ENCODE data around the gene TMEM43. TPM values are rescaled to one million over a fixed set of nuclear protein-coding genes. Genes with fewer than 3 reads are reported as not detected.
A peak's percentile ranks its signal among the peaks of the same experiment; 100 is the strongest.

Gene TMEM43
- total RNA-seq, 1 experiment from 2014 or later: 120 TPM

DNA sequence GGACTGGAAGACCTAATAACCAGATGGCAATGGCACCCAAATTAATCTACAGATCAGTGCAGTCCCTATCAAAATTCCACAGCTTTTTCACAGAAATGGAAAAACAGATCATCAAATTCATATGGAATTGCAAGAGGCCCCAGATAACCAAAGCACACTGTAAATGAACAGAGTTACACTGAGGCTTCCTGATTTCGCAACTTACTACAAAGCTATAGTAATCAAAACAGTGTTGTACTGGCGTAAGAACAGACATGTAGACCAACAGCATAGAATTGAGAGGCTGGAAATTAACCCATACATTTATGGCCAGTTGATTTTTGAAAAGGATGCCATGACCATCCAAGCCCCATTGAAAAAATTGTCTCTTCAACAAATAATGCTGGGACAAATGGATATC is 37.3 kb downstream of the TMEM43 start:
- POLR2A ChIA-PET: interaction anchor here (0.8 to 2.3 kb wide), 6 partner anchors 9 to 37 kb away, joined by 3 to 13 read pairs (median 6); partner anchors contain the start of genes CHCHD4, LSM3, TMEM43 and XPC
- H3K9me3 Mint-ChIP-seq (ENCODE audit: unreplicated experiment): no peaks in the 10 kb centered on the region
- H3K4me3 Mint-ChIP-seq (ENCODE audit: unreplicated experiment): no peak overlapping the region
- intact Hi-C loops (cut with micrococcal nuclease): no loop called here
- BruUV-seq (replicated peaks): no TSS peak
- peaks cover 20% of the 10 kb centered on the region for H3K4me1 Mint-ChIP-seq (ENCODE audit: insufficient read depth, unreplicated experiment)
- CTCF ChIA-PET: interaction anchor here (1.1 to 1.4 kb wide), 2 partner anchors 42 to 277 kb away, joined by 3 to 4 read pairs; no protein-coding TSS in a partner anchor
- TF ChIP-seq CTCF (IDR thresholded peaks at IDR 0.05; ENCODE audit: unreplicated experiment): no peak
- H3K27ac Mint-ChIP-seq (ENCODE audit: low read depth, unreplicated experiment): peak overlapping the region; percentile 59
- H3K27me3 Mint-ChIP-seq (ENCODE audit: insufficient read depth, unreplicated experiment): no peaks in the 10 kb centered on the region
- DNase-seq (ENCODE audit: unreplicated experiment): no peak
- H3K36me3 Mint-ChIP-seq (ENCODE audit: insufficient read depth, unreplicated experiment): peaks cover 98% of the 10 kb centered on the region

DNA sequence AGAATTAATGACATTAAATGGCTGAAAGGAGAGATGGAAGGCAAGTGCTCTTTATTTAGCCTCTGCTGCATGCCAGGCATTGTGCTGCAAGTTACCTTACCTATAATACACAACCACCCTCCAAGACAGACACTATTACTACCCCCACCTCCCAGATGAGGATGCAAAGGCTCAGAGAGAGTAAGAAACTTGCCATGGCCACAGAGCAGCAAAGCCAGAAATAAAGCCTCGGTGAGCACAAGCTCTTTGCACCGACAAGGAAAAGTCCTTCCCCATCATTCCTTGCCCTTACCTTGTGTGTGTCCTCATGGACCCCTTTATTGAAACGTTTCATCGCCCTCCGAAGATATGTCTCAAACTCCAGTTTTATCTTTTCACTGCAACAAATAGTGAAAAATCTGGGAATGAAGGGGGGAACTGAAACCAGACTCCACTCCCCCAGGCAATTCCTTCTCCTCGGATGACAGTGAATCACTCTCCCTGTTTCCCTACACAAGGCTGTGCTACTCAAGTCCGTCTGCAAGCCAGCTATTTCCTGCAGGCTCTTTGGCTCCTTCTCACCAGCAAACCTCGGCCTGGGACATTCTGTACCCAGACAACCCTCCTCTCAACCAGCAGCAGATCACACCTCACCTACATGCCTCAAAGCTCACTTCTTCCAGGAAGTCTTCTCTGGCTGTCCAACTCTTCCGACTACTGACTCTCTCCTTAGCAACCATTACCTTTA is 42.2 kb downstream of the TMEM43 start:
- no peaks in the 10 kb centered on the region for H3K27me3 Mint-ChIP-seq (ENCODE audit: insufficient read depth, unreplicated experiment)
- H3K9me3 Mint-ChIP-seq (ENCODE audit: unreplicated experiment): no peaks in the 10 kb centered on the region
- CTCF ChIA-PET: interaction anchor here (0.5 to 2.1 kb wide), 4 partner anchors 10 to 520 kb away, joined by 3 to 10 read pairs (median 4); partner anchors contain the start of genes CHCHD4 and TMEM43
- POLR2A ChIA-PET: interaction anchor here (0.8 to 3.7 kb wide), 6 partner anchors 9 to 42 kb away, joined by 3 to 43 read pairs (median 6); partner anchors contain the start of genes CHCHD4, LSM3, TMEM43 and XPC
- intact Hi-C loops (cut with micrococcal nuclease): no loop called here
- peak overlapping the region; percentile 53 for H3K4me3 Mint-ChIP-seq (ENCODE audit: unreplicated experiment)
- H3K27ac Mint-ChIP-seq (ENCODE audit: low read depth, unreplicated experiment): peak overlapping the region; percentile 65
- DNase-seq (ENCODE audit: unreplicated experiment): peak; percentile 35
- H3K36me3 Mint-ChIP-seq (ENCODE audit: insufficient read depth, unreplicated experiment): peaks cover 98% of the 10 kb centered on the region
- peaks cover 53% of the 10 kb centered on the region for H3K4me1 Mint-ChIP-seq (ENCODE audit: insufficient read depth, unreplicated experiment)
- no TSS peak for BruUV-seq (replicated peaks)
- TF ChIP-seq CTCF (IDR thresholded peaks at IDR 0.05; ENCODE audit: unreplicated experiment): no peak

- no peaks in the 10 kb centered on the region for H3K27me3 Mint-ChIP-seq (ENCODE audit: insufficient read depth, unreplicated experiment)
- H3K4me3 Mint-ChIP-seq (ENCODE audit: unreplicated experiment): no peak overlapping the region
- peak overlapping the region; percentile 96 for H3K27ac Mint-ChIP-seq (ENCODE audit: low read depth, unreplicated experiment)
- H3K4me1 Mint-ChIP-seq (ENCODE audit: insufficient read depth, unreplicated experiment): peaks cover 62% of the 10 kb centered on the region
- no peak for TF ChIP-seq CTCF (IDR thresholded peaks at IDR 0.05; ENCODE audit: unreplicated experiment)
- intact Hi-C loops (cut with micrococcal nuclease): no loop called here
- no TSS peak for BruUV-seq (replicated peaks)
- H3K36me3 Mint-ChIP-seq (ENCODE audit: insufficient read depth, unreplicated experiment): peaks cover 91% of the 10 kb centered on the region
- POLR2A ChIA-PET: interaction anchor here (0.7 to 7.2 kb wide), 6 partner anchors 9 to 220 kb away, joined by 3 to 77 read pairs (median 10); partner anchors contain the start of genes CHCHD4, LSM3, TMEM43 and XPC
- H3K9me3 Mint-ChIP-seq (ENCODE audit: unreplicated experiment): no peaks in the 10 kb centered on the region
- no peak for DNase-seq (ENCODE audit: unreplicated experiment)
- CTCF ChIA-PET: interaction anchor here (2.0 kb wide), 1 partner anchor 34 kb away, joined by 4 read pairs; no protein-coding TSS in a partner anchor
Observed at GRCh38 chr3:14169435-14169834, 44.6 kb downstream of the TMEM43 start.

- no peak for DNase-seq (ENCODE audit: unreplicated experiment)
- POLR2A ChIA-PET: interaction anchor here (0.6 to 7.2 kb wide), 7 partner anchors 9 to 280 kb away, joined by 3 to 77 read pairs (median 8); partner anchors contain the start of genes CHCHD4, LSM3, TMEM43 and XPC
- TF ChIP-seq CTCF (IDR thresholded peaks at IDR 0.05; ENCODE audit: unreplicated experiment): no peak
- Mint-ChIP-seq H3K4me3 (ENCODE audit: unreplicated experiment) (peak overlapping the region; percentile 39), H3K27ac (ENCODE audit: low read depth, unreplicated experiment) (peak overlapping the region; percentile 96), H3K9me3 (ENCODE audit: unreplicated experiment) (no peaks in the 10 kb centered on the region), H3K36me3 (ENCODE audit: insufficient read depth, unreplicated experiment) (peaks cover 86% of the 10 kb centered on the region), H3K4me1 (ENCODE audit: insufficient read depth, unreplicated experiment) (peaks cover 66% of the 10 kb centered on the region), H3K27me3 (ENCODE audit: insufficient read depth, unreplicated experiment) (no peaks in the 10 kb centered on the region)
- intact Hi-C loops (cut with micrococcal nuclease): loop anchor here (1.0 kb wide), 1 partner anchor 45 kb away; the partner anchor contains the start of gene TMEM43
- BruUV-seq (replicated peaks): no TSS peak
- CTCF ChIA-PET: interaction anchor here (0.8 to 2.0 kb wide), 3 partner anchors 20 to 274 kb away, joined by 4 to 5 read pairs (median 5); no protein-coding TSS in a partner anchor
Observed at GRCh38 chr3:14169871-14170270, 45.0 kb downstream of the TMEM43 start.
